GM23338 (cell line): ENCODE results near the gene UBE2QL1. TPM values are rescaled to one million over a fixed set of nuclear protein-coding genes. Genes with fewer than 3 reads are reported as not detected.

Experiments used
- ATAC-seq: fragments of 200-7000 bp; cut with Tn5 transposase; 3 replicates; pipeline ENCODE4 v1.9.1; 2020
- DNase-seq: peaks from one replicate; pipeline ENCODE4 v3.0.0-alpha.2; 2015; ENCODE audit warnings: low spot score
- H2AFZ ChIP-seq: fragments of 200-600 bp; sonication (generic); 2 replicates; pipeline ENCODE4 v1.8.0; 2016; ENCODE audit warnings: antibody characterized with exemption, mild to moderate bottlenecking, moderate library complexity
- H3F3A ChIP-seq: fragments of 200-600 bp; sonication (generic); replicated peaks from 2 replicates; pipeline ENCODE4 v1.8.0; 2017; ENCODE audit warnings: antibody characterized with exemption, mixed run types, low read depth
- H3K27ac ChIP-seq: fragments of 200-600 bp; sonication (generic); 2 replicates; pipeline ENCODE4 v1.6.1; 2016; ENCODE audit warnings: low read depth
- H3K27me3 ChIP-seq: fragments of 200-600 bp; sonication (generic); 2 replicates; pipeline ENCODE4 v1.8.0; 2016; ENCODE audit warnings: mild to moderate bottlenecking, mixed run types, moderate library complexity; ENCODE audit not compliant: insufficient read depth
- H3K36me3 ChIP-seq: fragments of 200-600 bp; sonication (generic); 2 replicates; pipeline ENCODE4 v1.8.0; 2016; ENCODE audit warnings: mild to moderate bottlenecking; ENCODE audit not compliant: insufficient read depth
- H3K4me1 ChIP-seq: fragments of 200-600 bp; sonication (generic); 2 replicates; pipeline ENCODE4 v1.8.0; 2016; ENCODE audit warnings: mild to moderate bottlenecking, moderate library complexity; ENCODE audit not compliant: insufficient read depth
- H3K4me2 ChIP-seq: fragments of 200-600 bp; sonication (generic); 2 replicates; pipeline ENCODE4 v1.7.1; 2017; ENCODE audit warnings: mixed run types
- H3K4me3 ChIP-seq: fragments of 200-600 bp; sonication (generic); 2 replicates; pipeline ENCODE4 v1.6.1; 2016; ENCODE audit warnings: mixed run types
- H3K79me2 ChIP-seq: fragments of 200-600 bp; sonication (generic); replicated peaks from 2 replicates; pipeline ENCODE4 v1.8.0; 2017; ENCODE audit warnings: mild to moderate bottlenecking; ENCODE audit not compliant: insufficient read depth
- H3K9me2 ChIP-seq: fragments of 200-600 bp; sonication (generic); 2 replicates; pipeline ENCODE4 v1.8.0; 2017; ENCODE audit not compliant: insufficient read depth
- H4K20me1 ChIP-seq: fragments of 200-600 bp; sonication (generic); replicated peaks from 2 replicates; pipeline ENCODE4 v1.8.0; 2017; ENCODE audit warnings: mild to moderate bottlenecking; ENCODE audit not compliant: insufficient read depth
- H3K27ac Mint-ChIP-seq: 2 replicates; pipeline ENCODE4 v1.8.0; 2020; ENCODE audit warnings: inconsistent platforms, mild to moderate bottlenecking, moderate library complexity, mixed read lengths
- H3K27me3 Mint-ChIP-seq: 3 replicates; pipeline ENCODE4 v1.8.0; 2022; ENCODE audit warnings: low read depth, mild to moderate bottlenecking, moderate library complexity, mixed read lengths, inconsistent platforms; ENCODE audit not compliant: insufficient read depth, poor library complexity
- H3K36me3 Mint-ChIP-seq: 3 replicates; pipeline ENCODE4 v1.8.0; 2021; ENCODE audit warnings: low read depth, mild to moderate bottlenecking, inconsistent platforms, moderate library complexity, mixed read lengths
- H3K4me1 Mint-ChIP-seq: 3 replicates; pipeline ENCODE4 v1.8.0; 2020; ENCODE audit warnings: mild to moderate bottlenecking, inconsistent platforms, mixed read lengths
- H3K4me3 Mint-ChIP-seq: 3 replicates; pipeline ENCODE4 v1.8.0; 2021; ENCODE audit warnings: moderate library complexity, mild to moderate bottlenecking, inconsistent platforms, mixed read lengths
- H3K9me3 Mint-ChIP-seq: 3 replicates; pipeline ENCODE4 v1.8.0; 2020; ENCODE audit warnings: moderate library complexity, mild to moderate bottlenecking, inconsistent platforms, mixed read lengths
- CREB1 ChIP-seq: fragments of 250-450 bp; sonication (Bioruptor Pico); IDR thresholded peaks from 2 replicates; pipeline ENCODE4 v1.5.0; 2020; ENCODE audit warnings: low read depth, mild to moderate bottlenecking, moderate library complexity
- EZH2 ChIP-seq: fragments of 200-600 bp; sonication (generic); IDR thresholded peaks from one replicate; pipeline ENCODE4 v1.8.0; 2017; ENCODE audit warnings: antibody characterized with exemption, mild to moderate bottlenecking, low read depth; ENCODE audit not compliant: unreplicated experiment
- EZH2phosphoT487 ChIP-seq: fragments of 200-600 bp; sonication (generic); IDR thresholded peaks from one replicate; pipeline ENCODE4 v1.8.1; 2018; ENCODE audit warnings: antibody characterized with exemption; ENCODE audit not compliant: unreplicated experiment
- JUNB ChIP-seq: IDR thresholded peaks from one replicate; pipeline ENCODE4 v1.6.1; 2016; ENCODE audit warnings: antibody characterized with exemption; ENCODE audit not compliant: unreplicated experiment
- NANOG ChIP-seq: IDR thresholded peaks from 2 replicates; pipeline ENCODE4 v1.6.1; 2016; ENCODE audit warnings: antibody characterized with exemption, borderline replicate concordance
- POLR2AphosphoS5 ChIP-seq: IDR thresholded peaks from 2 replicates; pipeline ENCODE4 v1.6.1; 2016; ENCODE audit warnings: antibody characterized with exemption, low read depth
- STAT1 ChIP-seq: IDR thresholded peaks from one replicate; pipeline ENCODE4 v1.6.1; 2016; ENCODE audit warnings: antibody characterized with exemption; ENCODE audit not compliant: unreplicated experiment
- ZNF114 ChIP-seq: fragments of 250-450 bp; sonication (Bioruptor Pico); IDR thresholded peaks from 2 replicates; pipeline ENCODE4 v1.5.0; 2020; ENCODE audit warnings: mild to moderate bottlenecking, moderate library complexity
- ZNF331 ChIP-seq: fragments of 250-450 bp; sonication (Bioruptor Pico); IDR thresholded peaks from 2 replicates; pipeline ENCODE4 v1.5.0; 2020; ENCODE audit warnings: low read depth, mild to moderate bottlenecking, moderate library complexity
- polyA plus RNA-seq: library from polyadenylated mRNA; unstranded; fragments of >200 nt; fragmentation: Nextera tagmentation; extraction: Ambion mirVana; gene quantifications from 2 replicates; pipeline ENCODE4 v1.2.1, GENCODE V29; 2016
- total RNA-seq: library from RNA; depleted of rRNA; stranded (reverse); fragments of >200 nt; shearing (Covaris generic); gene quantifications from 2 replicates; pipeline ENCODE4 v1.2.3, GENCODE V29; 2014
- TF ChIP-seq, protein P1 (sequence below): fragments of 250-450 bp; sonication (Bioruptor Pico); IDR thresholded peaks from 2 replicates; pipeline ENCODE4 v1.5.0; 2020; ENCODE audit warnings: mild to moderate bottlenecking, moderate library complexity
- TF ChIP-seq, protein P2 (sequence below), 2 experiments: fragments of 200-600 bp in 1 of 2; sonication (generic) in 1 of 2; conservative IDR thresholded peaks; 2 replicates each; pipeline versions ENCODE4 v1.5.1 to v1.6.1; 2016 to 2017; ENCODE audit warnings: antibody characterized with exemption in 2 of 2, low read depth in 2 of 2, mild to moderate bottlenecking in 2 of 2, moderate library complexity in 1 of 2
- TF ChIP-seq, protein P3 (sequence below): IDR thresholded peaks from 2 replicates; pipeline ENCODE4 v1.6.1; 2016; ENCODE audit warnings: antibody characterized with exemption
- TF ChIP-seq, protein P4 (sequence below): IDR thresholded peaks from one replicate; pipeline ENCODE4 v1.6.1; 2018; ENCODE audit warnings: antibody characterized with exemption; ENCODE audit not compliant: unreplicated experiment

Gene UBE2QL1
- total and polyA plus RNA-seq, 2 experiments from 2014 or later = 0.40 to 0.83 TPM

DNA sequence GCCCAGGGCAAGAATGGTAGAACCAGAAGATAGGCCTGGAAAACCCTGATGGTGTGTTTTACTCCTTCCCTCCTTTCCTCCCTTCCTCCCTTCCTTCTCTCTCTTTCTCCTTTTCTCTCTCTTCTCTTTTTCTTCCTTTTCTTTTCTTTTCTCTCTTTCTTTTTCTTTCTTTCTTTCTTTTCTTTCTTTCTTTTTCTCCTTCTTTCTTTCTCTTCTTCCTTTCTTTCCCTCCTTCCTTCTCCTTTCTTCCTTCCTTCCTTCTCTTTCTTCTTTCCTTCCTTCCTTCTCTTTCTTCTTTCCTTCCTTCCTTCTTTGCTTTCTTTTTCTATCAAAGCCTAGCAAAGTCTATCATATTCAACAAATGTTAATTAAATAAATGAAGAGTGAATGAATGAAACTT lies 24.0 kb upstream of the UBE2QL1 start:
- Histone ChIP-seq H3K27ac (no peak overlapping the region), H3F3A (no peaks in the 10 kb centered on the region), H3K36me3 (no peaks in the 10 kb centered on the region), H3K79me2 (no peaks in the 10 kb centered on the region), H3K4me1 (no peaks in the 10 kb centered on the region), H3K4me2 (no peak overlapping the region), H2AFZ (no peak overlapping the region), H3K27me3 (no peaks in the 10 kb centered on the region), H3K4me3 (no peak overlapping the region), H4K20me1 (no peaks in the 10 kb centered on the region), H3K9me2 (peaks cover 4% of the 10 kb centered on the region; the same call in 1 of the 2 replicates)
- H3K27ac Mint-ChIP-seq = no peak overlapping the region
- ATAC-seq (no peak), DNase-seq (no peak)
- no peak for TF ChIP-seq POLR2AphosphoS5
- TF ChIP-seq, protein P1, sequence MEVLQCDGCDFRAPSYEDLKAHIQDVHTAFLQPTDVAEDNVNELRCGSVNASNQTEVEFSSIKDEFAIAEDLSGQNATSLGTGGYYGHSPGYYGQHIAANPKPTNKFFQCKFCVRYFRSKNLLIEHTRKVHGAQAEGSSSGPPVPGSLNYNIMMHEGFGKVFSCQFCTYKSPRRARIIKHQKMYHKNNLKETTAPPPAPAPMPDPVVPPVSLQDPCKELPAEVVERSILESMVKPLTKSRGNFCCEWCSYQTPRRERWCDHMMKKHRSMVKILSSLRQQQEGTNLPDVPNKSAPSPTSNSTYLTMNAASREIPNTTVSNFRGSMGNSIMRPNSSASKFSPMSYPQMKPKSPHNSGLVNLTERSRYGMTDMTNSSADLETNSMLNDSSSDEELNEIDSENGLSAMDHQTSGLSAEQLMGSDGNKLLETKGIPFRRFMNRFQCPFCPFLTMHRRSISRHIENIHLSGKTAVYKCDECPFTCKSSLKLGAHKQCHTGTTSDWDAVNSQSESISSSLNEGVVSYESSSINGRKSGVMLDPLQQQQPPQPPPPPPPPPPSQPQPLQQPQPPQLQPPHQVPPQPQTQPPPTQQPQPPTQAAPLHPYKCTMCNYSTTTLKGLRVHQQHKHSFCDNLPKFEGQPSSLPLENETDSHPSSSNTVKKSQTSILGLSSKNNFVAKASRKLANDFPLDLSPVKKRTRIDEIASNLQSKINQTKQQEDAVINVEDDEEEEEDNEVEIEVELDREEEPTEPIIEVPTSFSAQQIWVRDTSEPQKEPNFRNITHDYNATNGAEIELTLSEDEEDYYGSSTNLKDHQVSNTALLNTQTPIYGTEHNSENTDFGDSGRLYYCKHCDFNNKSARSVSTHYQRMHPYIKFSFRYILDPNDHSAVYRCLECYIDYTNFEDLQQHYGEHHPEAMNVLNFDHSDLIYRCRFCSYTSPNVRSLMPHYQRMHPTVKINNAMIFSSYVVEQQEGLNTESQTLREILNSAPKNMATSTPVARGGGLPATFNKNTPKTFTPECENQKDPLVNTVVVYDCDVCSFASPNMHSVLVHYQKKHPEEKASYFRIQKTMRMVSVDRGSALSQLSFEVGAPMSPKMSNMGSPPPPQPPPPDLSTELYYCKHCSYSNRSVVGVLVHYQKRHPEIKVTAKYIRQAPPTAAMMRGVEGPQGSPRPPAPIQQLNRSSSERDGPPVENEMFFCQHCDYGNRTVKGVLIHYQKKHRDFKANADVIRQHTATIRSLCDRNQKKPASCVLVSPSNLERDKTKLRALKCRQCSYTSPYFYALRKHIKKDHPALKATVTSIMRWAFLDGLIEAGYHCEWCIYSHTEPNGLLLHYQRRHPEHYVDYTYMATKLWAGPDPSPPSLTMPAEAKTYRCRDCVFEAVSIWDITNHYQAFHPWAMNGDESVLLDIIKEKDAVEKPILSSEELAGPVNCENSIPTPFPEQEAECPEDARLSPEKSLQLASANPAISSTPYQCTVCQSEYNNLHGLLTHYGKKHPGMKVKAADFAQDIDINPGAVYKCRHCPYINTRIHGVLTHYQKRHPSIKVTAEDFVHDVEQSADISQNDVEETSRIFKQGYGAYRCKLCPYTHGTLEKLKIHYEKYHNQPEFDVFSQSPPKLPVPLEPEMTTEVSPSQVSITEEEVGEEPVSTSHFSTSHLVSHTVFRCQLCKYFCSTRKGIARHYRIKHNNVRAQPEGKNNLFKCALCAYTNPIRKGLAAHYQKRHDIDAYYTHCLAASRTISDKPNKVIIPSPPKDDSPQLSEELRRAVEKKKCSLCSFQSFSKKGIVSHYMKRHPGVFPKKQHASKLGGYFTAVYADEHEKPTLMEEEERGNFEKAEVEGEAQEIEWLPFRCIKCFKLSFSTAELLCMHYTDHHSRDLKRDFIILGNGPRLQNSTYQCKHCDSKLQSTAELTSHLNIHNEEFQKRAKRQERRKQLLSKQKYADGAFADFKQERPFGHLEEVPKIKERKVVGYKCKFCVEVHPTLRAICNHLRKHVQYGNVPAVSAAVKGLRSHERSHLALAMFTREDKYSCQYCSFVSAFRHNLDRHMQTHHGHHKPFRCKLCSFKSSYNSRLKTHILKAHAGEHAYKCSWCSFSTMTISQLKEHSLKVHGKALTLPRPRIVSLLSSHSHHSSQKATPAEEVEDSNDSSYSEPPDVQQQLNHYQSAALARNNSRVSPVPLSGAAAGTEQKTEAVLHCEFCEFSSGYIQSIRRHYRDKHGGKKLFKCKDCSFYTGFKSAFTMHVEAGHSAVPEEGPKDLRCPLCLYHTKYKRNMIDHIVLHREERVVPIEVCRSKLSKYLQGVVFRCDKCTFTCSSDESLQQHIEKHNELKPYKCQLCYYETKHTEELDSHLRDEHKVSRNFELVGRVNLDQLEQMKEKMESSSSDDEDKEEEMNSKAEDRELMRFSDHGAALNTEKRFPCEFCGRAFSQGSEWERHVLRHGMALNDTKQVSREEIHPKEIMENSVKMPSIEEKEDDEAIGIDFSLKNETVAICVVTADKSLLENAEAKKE (CRISPR knock-in tag) = no peak
- no peak for TF ChIP-seq JUNB
- TF ChIP-seq, protein P2, sequence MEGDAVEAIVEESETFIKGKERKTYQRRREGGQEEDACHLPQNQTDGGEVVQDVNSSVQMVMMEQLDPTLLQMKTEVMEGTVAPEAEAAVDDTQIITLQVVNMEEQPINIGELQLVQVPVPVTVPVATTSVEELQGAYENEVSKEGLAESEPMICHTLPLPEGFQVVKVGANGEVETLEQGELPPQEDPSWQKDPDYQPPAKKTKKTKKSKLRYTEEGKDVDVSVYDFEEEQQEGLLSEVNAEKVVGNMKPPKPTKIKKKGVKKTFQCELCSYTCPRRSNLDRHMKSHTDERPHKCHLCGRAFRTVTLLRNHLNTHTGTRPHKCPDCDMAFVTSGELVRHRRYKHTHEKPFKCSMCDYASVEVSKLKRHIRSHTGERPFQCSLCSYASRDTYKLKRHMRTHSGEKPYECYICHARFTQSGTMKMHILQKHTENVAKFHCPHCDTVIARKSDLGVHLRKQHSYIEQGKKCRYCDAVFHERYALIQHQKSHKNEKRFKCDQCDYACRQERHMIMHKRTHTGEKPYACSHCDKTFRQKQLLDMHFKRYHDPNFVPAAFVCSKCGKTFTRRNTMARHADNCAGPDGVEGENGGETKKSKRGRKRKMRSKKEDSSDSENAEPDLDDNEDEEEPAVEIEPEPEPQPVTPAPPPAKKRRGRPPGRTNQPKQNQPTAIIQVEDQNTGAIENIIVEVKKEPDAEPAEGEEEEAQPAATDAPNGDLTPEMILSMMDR (conservative IDR thresholded peaks at IDR 0.05; ENCODE audit: low read depth in 2 of 2) = no peak
- TF ChIP-seq ZNF114 (CRISPR knock-in tag) = no peak
- TF ChIP-seq NANOG = no peak
- TF ChIP-seq EZH2phosphoT487 = no peak
- no peak for TF ChIP-seq CREB1 (CRISPR knock-in tag)
- TF ChIP-seq, protein P3, sequence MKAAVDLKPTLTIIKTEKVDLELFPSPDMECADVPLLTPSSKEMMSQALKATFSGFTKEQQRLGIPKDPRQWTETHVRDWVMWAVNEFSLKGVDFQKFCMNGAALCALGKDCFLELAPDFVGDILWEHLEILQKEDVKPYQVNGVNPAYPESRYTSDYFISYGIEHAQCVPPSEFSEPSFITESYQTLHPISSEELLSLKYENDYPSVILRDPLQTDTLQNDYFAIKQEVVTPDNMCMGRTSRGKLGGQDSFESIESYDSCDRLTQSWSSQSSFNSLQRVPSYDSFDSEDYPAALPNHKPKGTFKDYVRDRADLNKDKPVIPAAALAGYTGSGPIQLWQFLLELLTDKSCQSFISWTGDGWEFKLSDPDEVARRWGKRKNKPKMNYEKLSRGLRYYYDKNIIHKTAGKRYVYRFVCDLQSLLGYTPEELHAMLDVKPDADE = no peak
- TF ChIP-seq EZH2 = no peak
- no peak for TF ChIP-seq ZNF331
- no peak for TF ChIP-seq STAT1
- TF ChIP-seq, protein P4, sequence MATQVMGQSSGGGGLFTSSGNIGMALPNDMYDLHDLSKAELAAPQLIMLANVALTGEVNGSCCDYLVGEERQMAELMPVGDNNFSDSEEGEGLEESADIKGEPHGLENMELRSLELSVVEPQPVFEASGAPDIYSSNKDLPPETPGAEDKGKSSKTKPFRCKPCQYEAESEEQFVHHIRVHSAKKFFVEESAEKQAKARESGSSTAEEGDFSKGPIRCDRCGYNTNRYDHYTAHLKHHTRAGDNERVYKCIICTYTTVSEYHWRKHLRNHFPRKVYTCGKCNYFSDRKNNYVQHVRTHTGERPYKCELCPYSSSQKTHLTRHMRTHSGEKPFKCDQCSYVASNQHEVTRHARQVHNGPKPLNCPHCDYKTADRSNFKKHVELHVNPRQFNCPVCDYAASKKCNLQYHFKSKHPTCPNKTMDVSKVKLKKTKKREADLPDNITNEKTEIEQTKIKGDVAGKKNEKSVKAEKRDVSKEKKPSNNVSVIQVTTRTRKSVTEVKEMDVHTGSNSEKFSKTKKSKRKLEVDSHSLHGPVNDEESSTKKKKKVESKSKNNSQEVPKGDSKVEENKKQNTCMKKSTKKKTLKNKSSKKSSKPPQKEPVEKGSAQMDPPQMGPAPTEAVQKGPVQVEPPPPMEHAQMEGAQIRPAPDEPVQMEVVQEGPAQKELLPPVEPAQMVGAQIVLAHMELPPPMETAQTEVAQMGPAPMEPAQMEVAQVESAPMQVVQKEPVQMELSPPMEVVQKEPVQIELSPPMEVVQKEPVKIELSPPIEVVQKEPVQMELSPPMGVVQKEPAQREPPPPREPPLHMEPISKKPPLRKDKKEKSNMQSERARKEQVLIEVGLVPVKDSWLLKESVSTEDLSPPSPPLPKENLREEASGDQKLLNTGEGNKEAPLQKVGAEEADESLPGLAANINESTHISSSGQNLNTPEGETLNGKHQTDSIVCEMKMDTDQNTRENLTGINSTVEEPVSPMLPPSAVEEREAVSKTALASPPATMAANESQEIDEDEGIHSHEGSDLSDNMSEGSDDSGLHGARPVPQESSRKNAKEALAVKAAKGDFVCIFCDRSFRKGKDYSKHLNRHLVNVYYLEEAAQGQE = no peak
- H3K36me3 Mint-ChIP-seq = no peaks in the 10 kb centered on the region
- H3K4me1 Mint-ChIP-seq = no peaks in the 10 kb centered on the region
- H3K4me3 Mint-ChIP-seq = no peak overlapping the region
- H3K27me3 Mint-ChIP-seq = peaks cover 6% of the 10 kb centered on the region
- peaks cover 9% of the 10 kb centered on the region; the same call in 2 of the 3 replicates for H3K9me3 Mint-ChIP-seq
